ENCODE results near the gene CEP72.
"Not testable (repeated sequence)": the region's sequence is repeated elsewhere in the genome, so short reads cannot be mapped to it uniquely, and the experiment has no call there.

Gene CEP72

GRCh38 chr5:600886-601541 lies 11.1 kb upstream of the CEP72 start:
- DNase-seq = no peak

- no peak for DNase-seq
Observed at GRCh38 chr5:601771-602465, 10.2 kb upstream of the CEP72 start.

DNA sequence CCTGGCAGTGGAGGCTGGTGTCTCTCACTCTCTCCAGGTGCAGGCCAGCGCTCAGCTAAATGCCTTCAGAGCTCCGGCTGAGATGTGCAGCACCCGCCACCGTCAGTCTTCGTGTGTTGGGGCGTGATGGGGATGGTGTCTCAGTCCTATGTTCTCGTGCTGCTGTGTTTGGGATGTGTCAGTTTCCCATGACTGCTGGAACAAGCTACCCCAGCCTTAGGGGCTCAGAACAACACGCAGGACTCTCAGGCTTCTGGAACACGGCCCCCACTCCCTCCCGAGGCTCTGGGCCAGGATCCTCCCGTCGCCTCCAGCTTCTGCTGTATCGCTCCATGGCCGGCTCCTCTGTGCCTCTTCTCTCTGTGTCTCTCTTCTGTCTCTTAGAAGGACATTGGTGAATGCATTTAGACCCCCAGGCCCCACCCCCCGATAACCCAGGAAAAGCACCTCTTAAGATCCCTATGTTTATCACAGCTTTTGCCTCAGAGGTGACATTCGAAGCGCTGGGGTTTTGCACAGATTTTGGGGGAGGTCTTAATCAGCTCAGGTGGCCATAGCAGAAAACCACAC lies 9.6 kb upstream of the CEP72 start:
- DNase-seq = no peak

GRCh38 chr5:603081-603998 lies 8.8 kb upstream of the CEP72 start:
- no peak for DNase-seq

- no peak for DNase-seq
Observed at GRCh38 chr5:604391-604831, 7.7 kb upstream of the CEP72 start.

- not testable (repeated sequence) for DNase-seq
Observed at GRCh38 chr5:605090-605489, 7.0 kb upstream of the CEP72 start.

DNA sequence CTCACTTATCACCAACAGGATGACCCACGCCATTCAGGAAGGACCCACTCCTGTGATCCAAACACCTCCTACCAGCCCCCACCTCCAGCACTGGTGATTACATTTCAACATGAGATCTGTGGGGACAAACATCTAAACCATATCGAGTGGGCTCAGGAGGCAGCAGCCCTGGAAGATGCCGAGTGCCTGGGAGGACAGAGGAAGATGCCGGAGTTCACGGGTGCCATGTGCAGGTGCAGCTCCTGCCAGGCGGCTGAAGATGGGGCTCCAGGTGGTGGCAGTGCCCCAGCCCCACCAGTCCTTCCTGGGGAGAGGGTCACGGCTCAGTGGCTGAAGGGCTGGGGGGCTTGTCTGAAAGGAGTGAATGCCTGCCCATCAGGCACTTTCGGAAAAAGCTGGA lies 6.1 kb upstream of the CEP72 start:
- no peak for DNase-seq

- DNase-seq = no peak
Observed at GRCh38 chr5:606526-607399, 5.4 kb upstream of the CEP72 start.

- no peak for DNase-seq
Observed at GRCh38 chr5:607541-608428, 4.4 kb upstream of the CEP72 start.

- DNase-seq = no peak
Observed at GRCh38 chr5:608429-609370, 3.4 kb upstream of the CEP72 start.

DNA sequence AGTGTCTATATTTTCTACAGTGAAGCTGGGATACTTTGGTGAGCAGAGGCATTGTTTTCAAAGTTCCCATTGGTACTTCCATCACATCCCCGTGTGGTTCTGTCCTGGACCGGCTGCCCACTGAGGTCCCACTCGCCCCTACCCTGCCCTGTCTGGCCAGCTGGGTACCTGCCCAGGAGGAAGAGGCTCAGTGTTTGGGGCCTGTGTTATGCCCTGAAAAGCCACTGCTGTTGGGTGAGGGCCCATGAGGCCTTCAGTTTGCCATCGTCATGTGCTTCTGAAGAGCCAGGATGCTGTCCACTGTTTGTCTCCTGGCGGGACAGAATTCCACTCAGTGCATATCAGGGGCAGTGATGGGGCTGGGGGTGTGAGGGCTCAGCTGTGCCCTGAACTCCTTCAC lies 2.6 kb upstream of the CEP72 start:
- no peak for DNase-seq

DNA sequence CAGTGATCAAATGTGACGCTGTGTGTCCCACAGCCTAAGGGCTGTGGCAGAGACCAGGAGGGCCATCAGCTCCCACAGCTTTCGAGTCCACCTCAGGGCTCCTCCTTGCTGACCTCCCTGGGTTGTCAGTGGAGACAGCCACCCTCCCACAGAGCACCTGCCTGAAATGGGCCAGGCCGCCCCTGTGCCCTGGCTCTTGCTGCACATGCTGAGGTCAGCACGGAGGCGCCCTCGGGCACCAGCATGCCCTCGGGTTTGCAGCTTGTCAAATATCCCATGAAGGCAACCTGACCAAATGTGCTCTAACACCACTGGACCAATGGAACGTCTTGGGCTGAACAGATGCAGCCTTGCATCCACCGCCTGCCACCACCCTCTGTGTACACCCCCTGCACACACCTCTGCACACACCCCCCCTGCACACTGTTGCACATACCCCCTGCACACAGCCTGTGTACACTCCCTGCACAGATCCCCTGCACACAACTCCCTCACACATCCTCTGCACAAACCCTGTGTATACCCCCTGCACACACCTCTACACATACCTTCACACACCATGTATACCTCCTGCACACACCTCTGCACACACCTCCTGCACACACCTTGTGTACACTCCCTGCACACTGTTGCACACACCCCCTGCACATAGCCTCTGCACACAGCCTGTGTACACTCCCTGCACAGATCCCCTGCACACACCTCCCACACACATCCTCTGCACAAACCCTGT lies 2.0 kb upstream of the CEP72 start:
- DNase-seq = no peak

GRCh38 chr5:610744-611730 lies 1.1 kb upstream of the CEP72 start:
- no peak for DNase-seq

GRCh38 chr5:612498-613424 lies 621 bp downstream of the CEP72 start:
- DNase-seq = no peak

DNA sequence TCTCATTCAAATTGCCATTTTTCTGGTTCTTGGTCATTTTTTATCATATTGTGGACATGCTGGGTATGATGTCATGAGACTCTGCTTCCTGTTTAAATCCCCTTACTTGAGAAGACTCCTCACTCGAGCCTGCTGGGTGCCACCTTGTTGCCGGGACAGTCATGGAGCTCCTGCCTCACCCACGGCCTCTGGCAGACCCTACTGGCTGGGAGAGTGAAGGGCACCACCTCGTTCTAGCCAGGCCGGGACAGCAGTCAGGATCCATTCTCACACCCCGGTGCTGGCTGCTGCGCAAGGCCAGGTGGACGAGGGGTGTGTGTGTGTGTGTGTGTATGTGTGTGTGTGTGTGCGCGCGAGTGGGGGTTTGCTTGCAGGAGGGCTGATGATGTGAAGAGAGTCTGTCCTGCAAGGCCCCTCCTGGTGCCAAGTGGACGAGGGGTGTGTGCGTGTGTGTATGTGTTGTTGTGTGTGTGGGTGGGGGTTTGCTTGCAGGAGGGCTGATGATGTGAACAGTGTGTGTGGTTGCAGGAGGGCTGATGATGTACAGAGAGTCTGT lies 4.4 kb downstream of the CEP72 start:
- no peak for DNase-seq

GRCh38 chr5:617896-618295 lies 5.8 kb downstream of the CEP72 start:
- DNase-seq = no peak

Measured in T-helper 2 cell (primary cell).